Measurements from ENCODE around the gene NDE1.

Gene NDE1

GRCh38 chr16:15707332-15707731, 57.3 kb downstream of the NDE1 start:
- H3K4me3 ChIP-seq (ENCODE audit: low read length) = no peak overlapping the region
- no peaks in the 10 kb centered on the region for H3K4me1 ChIP-seq (ENCODE audit: control insufficient read depth, low read depth, low read length)
- H3K18ac ChIP-seq (ENCODE audit: low read length) = no peak overlapping the region
- no peaks in the 10 kb centered on the region for H3K27me3 ChIP-seq (ENCODE audit: insufficient read depth, low read length, poor library complexity)
- no peaks in the 10 kb centered on the region for H3K36me3 ChIP-seq (ENCODE audit: control insufficient read depth, insufficient read depth, low read length)
- H3K79me1 ChIP-seq (ENCODE audit: low read length) = no peaks in the 10 kb centered on the region
- no peak overlapping the region for H2AK5ac ChIP-seq (ENCODE audit: low read length)
- H4K8ac ChIP-seq (ENCODE audit: low read depth, low read length) = no peak overlapping the region
- no peak overlapping the region for H4K5ac ChIP-seq (ENCODE audit: low read length)
- no peak overlapping the region for H3K27ac ChIP-seq (ENCODE audit: low read depth, low read length)
- H3K4me2 ChIP-seq (ENCODE audit: low read length) = no peak overlapping the region
- no peak for DNase-seq
- WGBS (ENCODE audit: extremely low coverage, insufficient coverage, low lambda C conversion rate) = no CpG with 5 or more reads among the region's 3 CpGs
- H3K79me2 ChIP-seq (ENCODE audit: control insufficient read depth, insufficient read depth, low read length) = no peaks in the 10 kb centered on the region
- H2BK5ac ChIP-seq (ENCODE audit: low read length) = no peak overlapping the region
- H3K4ac ChIP-seq (ENCODE audit: low read depth, low read length) = no peak overlapping the region
- no peak overlapping the region for H2BK120ac ChIP-seq (ENCODE audit: low read depth, low read length)
- no peak overlapping the region for H3K56ac ChIP-seq (ENCODE audit: low read length)
- H3K9ac ChIP-seq (ENCODE audit: low read length) = no peak overlapping the region
- H3K23ac ChIP-seq (ENCODE audit: low read length) = no peak overlapping the region
- no peak overlapping the region for H2BK15ac ChIP-seq (replicated peaks; ENCODE audit: low read depth)

GRCh38 chr16:15708096-15708495, 58.1 kb downstream of the NDE1 start:
- H2BK120ac ChIP-seq (ENCODE audit: low read depth, low read length) = no peak overlapping the region
- H3K23ac ChIP-seq (ENCODE audit: low read length) = no peak overlapping the region

GRCh38 chr16:15708997-15709396, 59.0 kb downstream of the NDE1 start:
- Histone ChIP-seq H3K79me2 (ENCODE audit: control insufficient read depth, insufficient read depth, low read length) (no peaks in the 10 kb centered on the region), H3K18ac (ENCODE audit: low read length) (no peak overlapping the region), H3K27me3 (ENCODE audit: insufficient read depth, low read length, poor library complexity) (no peaks in the 10 kb centered on the region), H3K4me3 (ENCODE audit: low read length) (no peak overlapping the region), H4K5ac (ENCODE audit: low read length) (no peak overlapping the region), H3K79me1 (ENCODE audit: low read length) (no peaks in the 10 kb centered on the region), H2BK120ac (ENCODE audit: low read depth, low read length) (no peak overlapping the region), H3K4ac (ENCODE audit: low read depth, low read length) (no peak overlapping the region), H3K23ac (ENCODE audit: low read length) (no peak overlapping the region), H2BK5ac (ENCODE audit: low read length) (no peak overlapping the region), H3K56ac (ENCODE audit: low read length) (no peak overlapping the region), H3K4me1 (ENCODE audit: control insufficient read depth, low read depth, low read length) (no peaks in the 10 kb centered on the region), H4K8ac (ENCODE audit: low read depth, low read length) (no peak overlapping the region), H3K27ac (ENCODE audit: low read depth, low read length) (no peak overlapping the region), H2AK5ac (ENCODE audit: low read length) (no peak overlapping the region), H3K36me3 (ENCODE audit: control insufficient read depth, insufficient read depth, low read length) (no peaks in the 10 kb centered on the region), H2BK15ac (replicated peaks; ENCODE audit: low read depth) (no peak overlapping the region), H3K4me2 (ENCODE audit: low read length) (no peak overlapping the region), H3K9ac (ENCODE audit: low read length) (no peak overlapping the region)
- no CpG with 5 or more reads among the region's 7 CpGs for WGBS (ENCODE audit: extremely low coverage, insufficient coverage, low lambda C conversion rate)
- DNase-seq = no peak

More at GRCh38 chr16:15708096-15708495, 58.1 kb downstream of the NDE1 start:
- no peak overlapping the region for H2AK5ac ChIP-seq (ENCODE audit: low read length)
- no peaks in the 10 kb centered on the region for H3K27me3 ChIP-seq (ENCODE audit: insufficient read depth, low read length, poor library complexity)
- no peak overlapping the region for H3K27ac ChIP-seq (ENCODE audit: low read depth, low read length)
- H3K56ac ChIP-seq (ENCODE audit: low read length) = no peak overlapping the region
- WGBS (ENCODE audit: extremely low coverage, insufficient coverage, low lambda C conversion rate) = no CpG with 5 or more reads among the region's 12 CpGs
- H3K4ac ChIP-seq (ENCODE audit: low read depth, low read length) = no peak overlapping the region
- H4K8ac ChIP-seq (ENCODE audit: low read depth, low read length) = no peak overlapping the region
- no peaks in the 10 kb centered on the region for H3K4me1 ChIP-seq (ENCODE audit: control insufficient read depth, low read depth, low read length)
- H2BK15ac ChIP-seq (replicated peaks; ENCODE audit: low read depth) = no peak overlapping the region
- H3K9ac ChIP-seq (ENCODE audit: low read length) = no peak overlapping the region
- no peak for DNase-seq
- no peaks in the 10 kb centered on the region for H3K79me1 ChIP-seq (ENCODE audit: low read length)
- H4K5ac ChIP-seq (ENCODE audit: low read length) = no peak overlapping the region
- no peak overlapping the region for H3K4me2 ChIP-seq (ENCODE audit: low read length)
- no peaks in the 10 kb centered on the region for H3K36me3 ChIP-seq (ENCODE audit: control insufficient read depth, insufficient read depth, low read length)
- H3K18ac ChIP-seq (ENCODE audit: low read length) = no peak overlapping the region
- H2BK5ac ChIP-seq (ENCODE audit: low read length) = no peak overlapping the region
- no peak overlapping the region for H3K4me3 ChIP-seq (ENCODE audit: low read length)
- no peaks in the 10 kb centered on the region for H3K79me2 ChIP-seq (ENCODE audit: control insufficient read depth, insufficient read depth, low read length)

GRCh38 chr16:15714393-15715172, 64.5 kb downstream of the NDE1 start:
- Histone ChIP-seq H3K56ac (ENCODE audit: low read length) (no peak overlapping the region), H2AK5ac (ENCODE audit: low read length) (no peak overlapping the region), H3K18ac (ENCODE audit: low read length) (no peak overlapping the region), H3K79me2 (ENCODE audit: control insufficient read depth, insufficient read depth, low read length) (no peaks in the 10 kb centered on the region), H3K36me3 (ENCODE audit: control insufficient read depth, insufficient read depth, low read length) (no peaks in the 10 kb centered on the region), H2BK120ac (ENCODE audit: low read depth, low read length) (no peak overlapping the region), H3K4me1 (ENCODE audit: control insufficient read depth, low read depth, low read length) (no peaks in the 10 kb centered on the region), H2BK5ac (ENCODE audit: low read length) (no peak overlapping the region), H3K4me2 (ENCODE audit: low read length) (no peak overlapping the region), H3K27me3 (ENCODE audit: insufficient read depth, low read length, poor library complexity) (no peaks in the 10 kb centered on the region), H2BK15ac (replicated peaks; ENCODE audit: low read depth) (no peak overlapping the region), H3K23ac (ENCODE audit: low read length) (no peak overlapping the region), H3K4ac (ENCODE audit: low read depth, low read length) (no peak overlapping the region), H3K27ac (ENCODE audit: low read depth, low read length) (no peak overlapping the region), H4K8ac (ENCODE audit: low read depth, low read length) (no peak overlapping the region), H4K5ac (ENCODE audit: low read length) (no peak overlapping the region), H3K4me3 (ENCODE audit: low read length) (no peak overlapping the region), H3K9ac (ENCODE audit: low read length) (no peak overlapping the region), H3K79me1 (ENCODE audit: low read length) (no peaks in the 10 kb centered on the region)
- no CpG with 5 or more reads among the region's 29 CpGs for WGBS (ENCODE audit: extremely low coverage, insufficient coverage, low lambda C conversion rate)
- no peak for DNase-seq

GRCh38 chr16:15715221-15715620, 65.2 kb downstream of the NDE1 start:
- Histone ChIP-seq H3K79me2 (ENCODE audit: control insufficient read depth, insufficient read depth, low read length) (no peaks in the 10 kb centered on the region), H3K9ac (ENCODE audit: low read length) (no peak overlapping the region), H3K56ac (ENCODE audit: low read length) (no peak overlapping the region), H3K36me3 (ENCODE audit: control insufficient read depth, insufficient read depth, low read length) (no peaks in the 10 kb centered on the region), H2AK5ac (ENCODE audit: low read length) (no peak overlapping the region), H3K4me2 (ENCODE audit: low read length) (no peak overlapping the region), H4K8ac (ENCODE audit: low read depth, low read length) (no peak overlapping the region), H3K23ac (ENCODE audit: low read length) (no peak overlapping the region), H3K27me3 (ENCODE audit: insufficient read depth, low read length, poor library complexity) (no peaks in the 10 kb centered on the region), H2BK5ac (ENCODE audit: low read length) (no peak overlapping the region), H3K18ac (ENCODE audit: low read length) (no peak overlapping the region), H3K4ac (ENCODE audit: low read depth, low read length) (no peak overlapping the region), H2BK120ac (ENCODE audit: low read depth, low read length) (no peak overlapping the region), H3K27ac (ENCODE audit: low read depth, low read length) (no peak overlapping the region), H3K4me1 (ENCODE audit: control insufficient read depth, low read depth, low read length) (no peaks in the 10 kb centered on the region), H2BK15ac (replicated peaks; ENCODE audit: low read depth) (no peak overlapping the region), H3K79me1 (ENCODE audit: low read length) (no peaks in the 10 kb centered on the region), H4K5ac (ENCODE audit: low read length) (no peak overlapping the region), H3K4me3 (ENCODE audit: low read length) (no peak overlapping the region)
- no CpG with 5 or more reads among the region's 5 CpGs for WGBS (ENCODE audit: extremely low coverage, insufficient coverage, low lambda C conversion rate)
- DNase-seq = no peak
